H1 (cell line): ENCODE measurements around the gene CORO7. TPM values are rescaled to one million over a fixed set of nuclear protein-coding genes. Genes with fewer than 3 reads are reported as not detected.

ENCODE experiments used
- EP300 ChIP-seq, 2 experiments: IDR thresholded peaks; 1 replicate in 1 of 2; 2 replicates in 1 of 2; pipeline ENCODE4 v1.6.1; 2011 to 2012; ENCODE audit warnings: low read depth in 2 of 2, low read length in 2 of 2, mild to moderate bottlenecking in 2 of 2, borderline replicate concordance in 1 of 2, inconsistent platforms in 1 of 2, moderate library complexity in 1 of 2
- FOSL1 ChIP-seq: IDR thresholded peaks from 2 replicates; pipeline ENCODE4 v1.6.1; 2011; ENCODE audit warnings: mild to moderate bottlenecking, low read depth, low read length, moderate library complexity; ENCODE audit not compliant: insufficient read depth
- SIRT6 ChIP-seq: IDR thresholded peaks from one replicate; pipeline ENCODE4 v1.7.1; 2012; ENCODE audit warnings: low read length, inconsistent platforms
- YY1 ChIP-seq: IDR thresholded peaks from 2 replicates; pipeline ENCODE4 v1.6.1; 2011; ENCODE audit warnings: low read depth, mild to moderate bottlenecking, low read length
- polyA plus RNA-seq, 7 experiments: library from polyadenylated mRNA; depleted of rRNA in 3 of 7; stranded (reverse) in 5 of 7; unstranded in 2 of 7; fragments of >200 nt in 5 of 7; fragments of 200-250 nt in 2 of 7; gene quantifications; 1 replicate in 5 of 7; 2 replicates in 1 of 7; 4 replicates in 1 of 7; pipeline versions ENCODE4 v1.2.1 to v1.2.3, GENCODE V29; 2011 to 2013; ENCODE audit warnings: missing spikeins in 2 of 7, mixed read lengths in 2 of 7
- total RNA-seq: library from RNA; stranded (reverse); fragmentation: NEBNext Ultra II Directional; extraction: Animal tissue kit (Norgen Biotek cat#: 25700); gene quantifications from 2 replicates; pipeline ENCODE4 v1.2.1, GENCODE V29; 2021
- TF ChIP-seq, protein P1 (sequence below), 3 experiments: IDR thresholded peaks; 1 replicate in 2 of 3; 2 replicates in 1 of 3; pipeline versions ENCODE4 v1.5.1 to v1.6.1; 2011; ENCODE audit warnings: low read length in 3 of 3, mild to moderate bottlenecking in 3 of 3, inconsistent platforms in 2 of 3, low read depth in 1 of 3, moderate library complexity in 1 of 3; ENCODE audit not compliant: insufficient read depth in 1 of 3; ENCODE audit errors: control extremely low read depth in 1 of 3
- TF ChIP-seq, protein P2 (sequence below): IDR thresholded peaks from 2 replicates; pipeline ENCODE4 v1.6.1; 2012; ENCODE audit warnings: inconsistent platforms

CORO7 gene
- total and polyA plus RNA-seq, 2 of the 8 experiments (the other 6 are each of a cell fraction or from before 2014, with no cell fraction given) = 25.2 to 29.8 TPM

DNA sequence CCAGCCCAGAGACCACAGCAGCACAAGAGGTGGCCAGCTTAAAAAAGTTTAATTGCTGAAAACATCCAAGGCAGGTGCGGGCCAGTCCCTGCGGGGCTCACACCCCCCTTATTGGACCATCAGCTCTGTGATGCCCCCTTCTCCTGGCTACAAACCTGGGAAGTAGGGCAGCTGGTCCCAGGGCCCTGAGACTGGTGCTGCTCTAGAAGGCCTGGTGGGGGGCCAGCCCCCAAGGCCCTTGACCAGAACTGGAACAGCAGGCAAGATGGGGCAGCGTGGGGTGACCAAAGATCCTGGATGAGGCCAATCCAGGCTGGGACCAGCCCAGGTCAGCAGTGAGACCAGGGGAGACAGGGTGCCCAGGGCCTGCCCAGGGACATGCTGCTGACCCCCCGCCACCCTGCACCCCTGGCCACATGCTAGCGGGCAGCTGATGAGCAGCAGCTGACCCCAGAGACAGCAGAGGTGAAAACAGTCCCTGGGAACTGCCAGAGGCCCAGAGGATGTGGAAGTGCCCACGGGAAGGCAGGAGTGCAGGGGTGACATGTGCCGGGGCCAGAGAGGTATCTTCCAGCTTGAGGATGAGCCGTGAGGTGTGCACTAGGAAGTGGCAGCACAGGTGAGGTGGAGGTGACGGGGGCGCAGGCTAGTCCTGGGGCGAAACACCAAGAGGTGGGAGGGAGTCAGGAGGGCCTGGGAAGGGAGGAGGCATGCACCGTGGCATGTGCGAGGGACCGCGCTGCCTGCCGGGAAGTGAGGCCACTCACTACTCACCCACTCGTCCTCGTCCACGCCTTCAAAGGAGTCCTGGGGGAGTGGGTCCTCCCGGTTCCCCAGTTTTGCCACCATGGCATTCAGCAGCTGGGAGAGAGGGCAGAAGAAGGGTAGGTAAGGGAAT, 61.6 kb downstream of the CORO7 start (continued):
- TF ChIP-seq, protein P1, sequence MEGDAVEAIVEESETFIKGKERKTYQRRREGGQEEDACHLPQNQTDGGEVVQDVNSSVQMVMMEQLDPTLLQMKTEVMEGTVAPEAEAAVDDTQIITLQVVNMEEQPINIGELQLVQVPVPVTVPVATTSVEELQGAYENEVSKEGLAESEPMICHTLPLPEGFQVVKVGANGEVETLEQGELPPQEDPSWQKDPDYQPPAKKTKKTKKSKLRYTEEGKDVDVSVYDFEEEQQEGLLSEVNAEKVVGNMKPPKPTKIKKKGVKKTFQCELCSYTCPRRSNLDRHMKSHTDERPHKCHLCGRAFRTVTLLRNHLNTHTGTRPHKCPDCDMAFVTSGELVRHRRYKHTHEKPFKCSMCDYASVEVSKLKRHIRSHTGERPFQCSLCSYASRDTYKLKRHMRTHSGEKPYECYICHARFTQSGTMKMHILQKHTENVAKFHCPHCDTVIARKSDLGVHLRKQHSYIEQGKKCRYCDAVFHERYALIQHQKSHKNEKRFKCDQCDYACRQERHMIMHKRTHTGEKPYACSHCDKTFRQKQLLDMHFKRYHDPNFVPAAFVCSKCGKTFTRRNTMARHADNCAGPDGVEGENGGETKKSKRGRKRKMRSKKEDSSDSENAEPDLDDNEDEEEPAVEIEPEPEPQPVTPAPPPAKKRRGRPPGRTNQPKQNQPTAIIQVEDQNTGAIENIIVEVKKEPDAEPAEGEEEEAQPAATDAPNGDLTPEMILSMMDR (IDR thresholded peaks at IDR 0.05; ENCODE audit: control extremely low read depth in 1 of 3, insufficient read depth in 1 of 3, low read depth in 1 of 3, low read length in 3 of 3) = no peak
- TF ChIP-seq YY1 (no peak), FOSL1 (no peak), SIRT6 (no peak), EP300 (IDR thresholded peaks at IDR 0.05; ENCODE audit: borderline replicate concordance in 1 of 2, low read depth in 2 of 2, low read length in 2 of 2) (no peak)
- TF ChIP-seq, protein P2, sequence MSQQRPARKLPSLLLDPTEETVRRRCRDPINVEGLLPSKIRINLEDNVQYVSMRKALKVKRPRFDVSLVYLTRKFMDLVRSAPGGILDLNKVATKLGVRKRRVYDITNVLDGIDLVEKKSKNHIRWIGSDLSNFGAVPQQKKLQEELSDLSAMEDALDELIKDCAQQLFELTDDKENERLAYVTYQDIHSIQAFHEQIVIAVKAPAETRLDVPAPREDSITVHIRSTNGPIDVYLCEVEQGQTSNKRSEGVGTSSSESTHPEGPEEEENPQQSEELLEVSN = no peak
